K562 (cell line): Measurements from ENCODE around the gene CELSR2. TPM values are rescaled to one million over a fixed set of nuclear protein-coding genes. Genes with fewer than 3 reads are reported as not detected.

Source experiments
- ARID3A ChIP-seq: IDR thresholded peaks from 2 replicates; pipeline ENCODE4 v1.6.1; 2012; ENCODE audit warnings: low read depth, low read length, improper control_type of control experiment, borderline replicate concordance
- BRF1 ChIP-seq: IDR thresholded peaks from 3 replicates; pipeline ENCODE4 v1.6.1; 2011; ENCODE audit warnings: borderline replicate concordance, mild to moderate bottlenecking; ENCODE audit not compliant: insufficient read length; ENCODE audit errors: extremely low read depth
- CBX5 ChIP-seq: IDR thresholded peaks from 2 replicates; pipeline ENCODE4 v1.6.1; 2014; ENCODE audit warnings: low read depth, borderline replicate concordance
- CTCF ChIP-seq, 3 experiments: IDR thresholded peaks in 2 of 3; conservative IDR thresholded peaks in 1 of 3; 2 replicates each; pipeline ENCODE4 v1.5.1; 2011 to 2012; ENCODE audit warnings: low read length in 3 of 3, mild to moderate bottlenecking in 3 of 3, control low read depth in 2 of 3, improper control_type of control experiment in 1 of 3, inconsistent platforms in 1 of 3, low read depth in 1 of 3, mixed read lengths in 1 of 3, moderate library complexity in 1 of 3; ENCODE audit not compliant: insufficient read depth in 2 of 3
- FOXP1 ChIP-seq: sonication (generic); formaldehyde crosslinking; IDR thresholded peaks from 2 replicates; pipeline ENCODE4 v1.8.0; 2022; ENCODE audit warnings: mild to moderate bottlenecking, missing genetic modification reagents
- IRF1 ChIP-seq: sonication (generic); formaldehyde crosslinking; IDR thresholded peaks from 2 replicates; pipeline ENCODE4 v1.8.0; 2022; ENCODE audit warnings: missing genetic modification reagents, mild to moderate bottlenecking, borderline replicate concordance
- MEIS2 ChIP-seq: fragments of 450-650 bp; IDR thresholded peaks from 2 replicates; pipeline ENCODE4 v1.6.1; 2014; ENCODE audit warnings: mild to moderate bottlenecking; ENCODE audit not compliant: partially characterized antibody
- POLR2G ChIP-seq: fragments of 200-400 bp; formaldehyde crosslinking; IDR thresholded peaks from 2 replicates; pipeline ENCODE4 v1.6.1; 2017; ENCODE audit warnings: low read depth, mild to moderate bottlenecking, antibody characterized with exemption, low read length, moderate library complexity
- RB1 ChIP-seq: fragments of 450-650 bp; IDR thresholded peaks from 2 replicates; pipeline ENCODE4 v1.6.1; 2017; ENCODE audit warnings: low read depth, mild to moderate bottlenecking
- RBFOX2 ChIP-seq: fragments of 200-400 bp; formaldehyde crosslinking; IDR thresholded peaks from 2 replicates; pipeline ENCODE4 v1.6.1; 2017; ENCODE audit warnings: low read depth, mild to moderate bottlenecking, low read length, moderate library complexity
- RBM14 ChIP-seq: fragments of 200-400 bp; formaldehyde crosslinking; IDR thresholded peaks from 2 replicates; pipeline ENCODE4 v1.6.1; 2018; ENCODE audit warnings: low read depth, mild to moderate bottlenecking, low read length, moderate library complexity, borderline replicate concordance; ENCODE audit not compliant: insufficient read depth
- TEAD1 ChIP-seq, 2 experiments: fragments of 450-650 bp in 1 of 2; sonication (generic) in 1 of 2; formaldehyde crosslinking; IDR thresholded peaks; 2 replicates each; pipeline versions ENCODE4 v1.4.0 to v1.8.0; 2020 to 2022; ENCODE audit warnings: mild to moderate bottlenecking in 2 of 2, missing genetic modification reagents in 1 of 2
- THRB ChIP-seq: fragments of 450-650 bp; formaldehyde crosslinking; conservative IDR thresholded peaks from 2 replicates; pipeline ENCODE4 v1.4.0; 2022; ENCODE audit warnings: mild to moderate bottlenecking, missing genetic modification characterization
- TRIM24 ChIP-seq, 2 experiments: fragments of 450-650 bp; IDR thresholded peaks; 2 replicates each; pipeline ENCODE4 v1.6.1; 2016
- ZNF146 ChIP-seq: IDR thresholded peaks from one replicate; pipeline ENCODE4 v1.6.1; 2018; ENCODE audit warnings: missing compliant biosample characterization; ENCODE audit not compliant: unreplicated experiment
- ZNF408 ChIP-seq: fragments of 250-450 bp; sonication (Bioruptor Pico); IDR thresholded peaks from 2 replicates; pipeline ENCODE4 v1.4.0; 2020; ENCODE audit warnings: low read depth, mild to moderate bottlenecking, moderate library complexity
- polyA plus RNA-seq, 8 experiments: library from polyadenylated mRNA; depleted of rRNA in 4 of 8; stranded (reverse) in 5 of 8; unstranded in 3 of 8; fragments of >200 nt; fragmentation: Nextera tagmentation in 2 of 8; fragmentation: Illumina TruSeq in 1 of 8; extraction: Ambion mirVana in 2 of 8; extraction: Trizol in 1 of 8; gene quantifications; 2 replicates each; pipeline versions ENCODE4 v1.2.1 to v1.2.3, GENCODE V29; 2011 to 2014; ENCODE audit warnings: inconsistent platforms in 1 of 8, missing spikeins in 1 of 8
- total RNA-seq, 7 experiments: library from RNA; depleted of rRNA in 6 of 7; stranded (reverse); fragments of >200 nt in 6 of 7; fragmentation: Illumina TruSeq in 2 of 7; extraction: Trizol in 2 of 7; gene quantifications; 2 replicates each; pipeline versions ENCODE4 v1.2.1 to v1.2.3, GENCODE V29; 2011 to 2021; ENCODE audit warnings: low replicate concordance in 1 of 7
- TF ChIP-seq, protein P1 (sequence below): sonication (generic); formaldehyde crosslinking; IDR thresholded peaks from 2 replicates; pipeline ENCODE4 v1.9.0; 2022; ENCODE audit warnings: mild to moderate bottlenecking, missing genetic modification reagents

CELSR2 gene
- total and polyA plus RNA-seq, 9 of the 15 experiments (the other 6 are each of a cell fraction or from before 2014, with no cell fraction given) = 0.31 to 21.9 (median 4.2) TPM

DNA sequence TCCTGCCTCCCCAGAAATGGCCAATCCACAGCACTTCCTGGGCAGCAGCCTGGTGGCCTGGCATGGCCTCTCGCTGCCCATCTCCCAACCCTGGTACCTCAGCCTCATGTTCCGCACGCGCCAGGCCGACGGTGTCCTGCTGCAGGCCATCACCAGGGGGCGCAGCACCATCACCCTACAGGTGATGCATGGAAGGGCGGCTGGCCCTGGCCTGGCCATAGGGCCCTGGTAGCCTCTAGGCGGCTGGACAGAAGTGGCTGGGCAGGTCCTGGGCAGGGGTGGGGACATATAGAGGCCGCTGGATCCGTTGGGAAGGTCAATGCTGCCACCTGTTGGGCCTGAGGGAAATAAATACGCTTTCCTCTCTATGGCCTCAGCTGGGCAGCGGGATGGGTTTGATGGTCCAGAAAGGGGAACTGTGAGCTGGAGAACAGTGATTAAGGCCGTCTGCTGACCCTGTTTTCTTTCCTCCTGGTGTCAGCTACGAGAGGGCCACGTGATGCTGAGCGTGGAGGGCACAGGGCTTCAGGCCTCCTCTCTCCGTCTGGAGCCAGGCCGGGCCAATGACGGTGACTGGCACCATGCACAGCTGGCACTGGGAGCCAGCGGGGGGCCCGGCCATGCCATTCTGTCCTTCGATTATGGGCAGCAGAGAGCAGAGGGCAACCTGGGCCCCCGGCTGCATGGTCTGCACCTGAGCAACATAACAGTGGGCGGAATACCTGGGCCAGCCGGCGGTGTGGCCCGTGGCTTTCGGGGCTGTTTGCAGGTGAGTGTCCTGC lies 14.4 kb downstream of the CELSR2 start (continued):
- TF ChIP-seq THRB (no peak), ZNF146 (CRISPR knock-in tag) (no peak), BRF1 (no peak), RBFOX2 (peak; percentile 59), TRIM24 (IDR thresholded peaks at IDR 0.05) (0 out of 4 replicates have a peak, but pooled peaks of 1 of the 2 experiments have one; percentile 56), POLR2G (peak; percentile 36; the same call in 1 of the 2 replicates), IRF1 (peak; percentile 33; the same call in 1 of the 2 replicates), CTCF (IDR thresholded peaks at IDR 0.05 in 2 of 3, conservative IDR thresholded peaks at IDR 0.05 in 1 of 3; ENCODE audit: insufficient read depth in 2 of 3, low read depth in 1 of 3, low read length in 3 of 3) (peak; percentile 99 to 100 (median 100)), TEAD1 (CRISPR knock-in tag; IDR thresholded peaks at IDR 0.05) (peak in 1 of 2 experiments; percentile 89; a peak in 1 of 4 replicates), RB1 (peak; percentile 91), ZNF408 (CRISPR knock-in tag) (no peak), MEIS2 (no peak), RBM14 (0 out of 2 replicates have a peak, but pooled peaks have one; percentile 49), ARID3A (no peak), FOXP1 (CRISPR knock-in tag) (peak; percentile 95), CBX5 (peak; percentile 71; the same call in 1 of the 2 replicates)
- TF ChIP-seq, protein P1, sequence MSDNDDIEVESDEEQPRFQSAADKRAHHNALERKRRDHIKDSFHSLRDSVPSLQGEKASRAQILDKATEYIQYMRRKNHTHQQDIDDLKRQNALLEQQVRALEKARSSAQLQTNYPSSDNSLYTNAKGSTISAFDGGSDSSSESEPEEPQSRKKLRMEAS (CRISPR knock-in tag) = peak; percentile 99
